Keratinocyte (primary cell): ENCODE measurements around the gene CAPZA1. TPM values are rescaled to one million over a fixed set of nuclear protein-coding genes. Genes with fewer than 3 reads are reported as not detected.

ENCODE experiments used
- DNase-seq: peaks from one replicate; pipeline ENCODE4 v3.0.0-alpha.2; 2011; ENCODE audit warnings: low read depth, missing footprints, low spot score
- FAIRE-seq: peaks from 2 replicates; lab custom pipeline; 2011; peaks lifted over from hg19 to GRCh38; lab: Jason Lieb, UNC
- H2AFZ ChIP-seq: 2 replicates; pipeline ENCODE4 v1.6.0; 2012; ENCODE audit warnings: low read length, control low read depth, inconsistent platforms; ENCODE audit not compliant: control insufficient read depth
- H3K27ac ChIP-seq: 2 replicates; pipeline ENCODE4 v1.5.1; 2011; ENCODE audit warnings: low read length; ENCODE audit not compliant: control insufficient read depth, insufficient read depth
- H3K27me3 ChIP-seq: 3 replicates; pipeline ENCODE4 v1.6.0; 2011; ENCODE audit warnings: low read length; ENCODE audit not compliant: control insufficient read depth, insufficient read depth; ENCODE audit errors: extremely low read depth
- H3K36me3 ChIP-seq, 2 experiments: 2 replicates in 1 of 2; 3 replicates in 1 of 2; pipeline ENCODE4 v1.5.1; 2011; ENCODE audit warnings: low read length in 2 of 2, mild to moderate bottlenecking in 1 of 2; ENCODE audit not compliant: control insufficient read depth in 2 of 2, insufficient read depth in 2 of 2; ENCODE audit errors: extremely low read depth in 1 of 2
- H3K4me1 ChIP-seq: 3 replicates; pipeline ENCODE4 v1.5.1; 2011; ENCODE audit warnings: low read length; ENCODE audit not compliant: control insufficient read depth, insufficient read depth; ENCODE audit errors: extremely low read depth
- H3K4me2 ChIP-seq: 3 replicates; pipeline ENCODE4 v1.6.0; 2011; ENCODE audit warnings: low read depth, low read length; ENCODE audit not compliant: control insufficient read depth, insufficient read depth; ENCODE audit errors: extremely low read depth
- H3K4me3 ChIP-seq, 3 experiments: fragments of 200-600 bp in 1 of 3; sonication (generic) in 1 of 3; 2 replicates in 2 of 3; 3 replicates in 1 of 3; pipeline ENCODE4 v1.5.1; 2011 to 2016; ENCODE audit warnings: low read length in 3 of 3, mild to moderate bottlenecking in 3 of 3, control low read depth in 2 of 3, inconsistent platforms in 1 of 3, low read depth in 1 of 3, mixed read lengths in 1 of 3, mixed run types in 1 of 3, moderate library complexity in 1 of 3; ENCODE audit not compliant: control insufficient read depth in 2 of 3, insufficient read depth in 2 of 3; ENCODE audit errors: extremely low read depth in 1 of 3
- H3K79me2 ChIP-seq: 2 replicates; pipeline ENCODE4 v1.6.0; 2012; ENCODE audit warnings: low read length; ENCODE audit not compliant: control insufficient read depth, insufficient read depth
- H3K9ac ChIP-seq: 3 replicates; pipeline ENCODE4 v1.6.0; 2011; ENCODE audit warnings: low read length; ENCODE audit not compliant: control insufficient read depth, insufficient read depth; ENCODE audit errors: extremely low read depth
- H3K9me1 ChIP-seq: 3 replicates; pipeline ENCODE4 v1.6.0; 2011; ENCODE audit warnings: low read length; ENCODE audit not compliant: control insufficient read depth, insufficient read depth; ENCODE audit errors: extremely low read depth
- H3K9me3 ChIP-seq: 2 replicates; pipeline ENCODE4 v1.5.1; 2012; ENCODE audit warnings: low read depth, low read length; ENCODE audit not compliant: control insufficient read depth
- H4K20me1 ChIP-seq: 3 replicates; pipeline ENCODE4 v1.6.0; 2011; ENCODE audit warnings: low read length; ENCODE audit not compliant: control insufficient read depth, insufficient read depth; ENCODE audit errors: extremely low read depth
- EZH2 ChIP-seq: IDR thresholded peaks from one replicate; pipeline ENCODE4 v1.6.1; 2012; ENCODE audit warnings: inconsistent platforms, mild to moderate bottlenecking, low read length, moderate library complexity
- dilution Hi-C: fragments of 300-500 bp; cut with MboI; formaldehyde crosslinking; loops from one replicate; pipeline ENCODE4 v1.7.0; 2020; ENCODE audit warnings: low sequenced_read_pairs; ENCODE audit not compliant: extremely low pct_ligation_motif_present
- polyA plus RNA-seq, 5 experiments: library from polyadenylated mRNA; depleted of rRNA in 3 of 5; stranded (reverse) in 3 of 5; stranded (forward) in 1 of 5; unstranded in 1 of 5; fragments of >200 nt; gene quantifications; 1 replicate in 1 of 5; 2 replicates in 3 of 5; 3 replicates in 1 of 5; pipeline versions ENCODE4 v1.2.1 to v1.2.3, GENCODE V29; 2011 to 2012; ENCODE audit warnings: missing spikeins in 2 of 5, low read depth in 1 of 5, low replicate concordance in 1 of 5
- TF ChIP-seq, protein P1 (sequence below), 3 experiments: IDR thresholded peaks in 1 of 3; conservative IDR thresholded peaks in 1 of 3; optimal IDR thresholded peaks in 1 of 3; 2 replicates in 2 of 3; 3 replicates in 1 of 3; pipeline versions ENCODE3 to v1.5.1; 2011; ENCODE audit warnings: low read length in 3 of 3, mild to moderate bottlenecking in 3 of 3, moderate library complexity in 2 of 3, control low read depth in 1 of 3, inconsistent platforms in 1 of 3; ENCODE audit not compliant: insufficient read depth in 2 of 3; ENCODE audit errors: extremely low read depth in 1 of 3

The CAPZA1 gene
- polyA plus RNA-seq, 1 donor (not counting 4 experiments of a cell fraction or from before 2014, with no cell fraction given): 239 TPM

DNA sequence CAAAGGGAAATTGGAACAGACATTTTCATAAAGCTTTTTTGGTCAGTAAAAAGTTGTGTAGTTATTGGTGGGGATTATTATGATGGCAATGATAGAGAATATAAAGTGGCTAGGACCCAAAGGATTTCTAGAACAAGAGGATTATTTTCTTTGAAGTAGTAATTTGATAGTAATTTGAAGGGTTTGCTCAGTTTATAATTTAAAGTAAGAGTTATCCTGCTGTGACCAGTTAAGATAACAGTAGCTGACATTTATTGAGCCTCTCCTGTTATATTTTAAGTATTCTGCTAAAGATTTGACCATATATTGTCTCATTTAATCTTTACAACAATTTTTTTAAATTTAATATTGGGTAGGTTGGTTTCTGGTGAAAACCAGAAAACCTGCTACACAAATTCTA is 14.7 kb downstream of the CAPZA1 start:
- TF ChIP-seq, protein P1, sequence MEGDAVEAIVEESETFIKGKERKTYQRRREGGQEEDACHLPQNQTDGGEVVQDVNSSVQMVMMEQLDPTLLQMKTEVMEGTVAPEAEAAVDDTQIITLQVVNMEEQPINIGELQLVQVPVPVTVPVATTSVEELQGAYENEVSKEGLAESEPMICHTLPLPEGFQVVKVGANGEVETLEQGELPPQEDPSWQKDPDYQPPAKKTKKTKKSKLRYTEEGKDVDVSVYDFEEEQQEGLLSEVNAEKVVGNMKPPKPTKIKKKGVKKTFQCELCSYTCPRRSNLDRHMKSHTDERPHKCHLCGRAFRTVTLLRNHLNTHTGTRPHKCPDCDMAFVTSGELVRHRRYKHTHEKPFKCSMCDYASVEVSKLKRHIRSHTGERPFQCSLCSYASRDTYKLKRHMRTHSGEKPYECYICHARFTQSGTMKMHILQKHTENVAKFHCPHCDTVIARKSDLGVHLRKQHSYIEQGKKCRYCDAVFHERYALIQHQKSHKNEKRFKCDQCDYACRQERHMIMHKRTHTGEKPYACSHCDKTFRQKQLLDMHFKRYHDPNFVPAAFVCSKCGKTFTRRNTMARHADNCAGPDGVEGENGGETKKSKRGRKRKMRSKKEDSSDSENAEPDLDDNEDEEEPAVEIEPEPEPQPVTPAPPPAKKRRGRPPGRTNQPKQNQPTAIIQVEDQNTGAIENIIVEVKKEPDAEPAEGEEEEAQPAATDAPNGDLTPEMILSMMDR (optimal IDR thresholded peaks at IDR 0.05 in 1 of 3, IDR thresholded peaks at IDR 0.05 in 1 of 3, conservative IDR thresholded peaks at IDR 0.05 in 1 of 3; ENCODE audit: extremely low read depth in 1 of 3, insufficient read depth in 2 of 3, low read length in 3 of 3): no peak
- TF ChIP-seq EZH2: no peak
- FAIRE-seq: no peak
- Histone ChIP-seq H3K4me2 (no peak overlapping the region), H4K20me1 (peaks cover 32% of the 10 kb centered on the region), H2AFZ (no peak overlapping the region), H3K9me1 (peaks cover 6% of the 10 kb centered on the region), H3K27ac (no peak overlapping the region), H3K9me3 (no peaks in the 10 kb centered on the region), H3K4me1 (peaks cover 39% of the 10 kb centered on the region), H3K27me3 (no peaks in the 10 kb centered on the region), H3K9ac (no peak overlapping the region), H3K36me3 (peaks cover 0 to 15% of the 10 kb centered on the region in 2 experiments), H3K79me2 (peaks cover 95% of the 10 kb centered on the region), H3K4me3 (no peak overlapping the region)
- no peak for DNase-seq
- dilution Hi-C loops: no loop called here

DNA sequence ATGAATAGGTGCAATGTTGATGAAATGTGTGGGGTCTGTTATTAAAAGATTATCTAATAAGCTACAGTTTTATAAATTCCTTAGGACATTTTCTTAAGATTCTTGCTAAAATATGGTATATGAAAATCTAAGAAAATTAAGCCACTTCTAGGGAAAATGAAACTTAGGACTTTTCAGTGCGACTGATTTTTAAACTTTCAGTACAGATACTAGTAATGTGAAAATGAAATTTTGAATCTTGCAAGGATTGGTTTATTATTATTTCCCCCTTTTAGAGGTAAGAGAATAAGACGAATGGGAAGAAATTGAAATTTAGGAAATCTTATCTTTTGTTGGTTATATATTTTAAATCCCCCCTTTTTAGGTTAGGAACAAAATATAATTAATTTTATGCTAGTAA is 16.4 kb downstream of the CAPZA1 start:
- Histone ChIP-seq H3K36me3 (peaks cover 0 to 6% of the 10 kb centered on the region in 2 experiments), H3K4me1 (peaks cover 39% of the 10 kb centered on the region), H3K4me2 (peak overlapping the region; percentile 33), H3K9me3 (no peaks in the 10 kb centered on the region), H4K20me1 (peaks cover 28% of the 10 kb centered on the region), H2AFZ (no peak overlapping the region), H3K4me3 (no peak overlapping the region), H3K9ac (no peak overlapping the region), H3K27ac (peak overlapping the region; percentile 56), H3K27me3 (no peaks in the 10 kb centered on the region), H3K9me1 (peaks cover 3% of the 10 kb centered on the region), H3K79me2 (peaks cover 83% of the 10 kb centered on the region)
- TF ChIP-seq EZH2: no peak
- TF ChIP-seq, protein P1 (optimal IDR thresholded peaks at IDR 0.05 in 1 of 3, IDR thresholded peaks at IDR 0.05 in 1 of 3, conservative IDR thresholded peaks at IDR 0.05 in 1 of 3; ENCODE audit: extremely low read depth in 1 of 3, insufficient read depth in 2 of 3, low read length in 3 of 3): no peak
- no peak for DNase-seq
- no peak for FAIRE-seq
- dilution Hi-C loops: no loop called here
